Astrocyte (in vitro differentiated cells and primary cell): ENCODE data around the gene C16orf86. TPM values are rescaled to one million over a fixed set of nuclear protein-coding genes. Genes with fewer than 3 reads are reported as not detected.

Experiments
- DNase-seq: peaks from one replicate; pipeline ENCODE4 v3.0.0-alpha.2; 2010; ENCODE audit warnings: low read depth
- FAIRE-seq: peaks from 2 replicates; lab custom pipeline; 2011; peaks lifted over from hg19 to GRCh38; lab: Jason Lieb, UNC
- H2AFZ ChIP-seq: 2 replicates; pipeline ENCODE4 v1.6.0; 2012; ENCODE audit warnings: low read depth, low read length, inconsistent platforms
- H3K27ac ChIP-seq: 2 replicates; pipeline ENCODE4 v1.5.1; 2011; ENCODE audit warnings: low read depth, low read length, inconsistent platforms
- H3K27me3 ChIP-seq: 2 replicates; pipeline ENCODE4 v1.6.0; 2011; ENCODE audit warnings: low read length, inconsistent platforms; ENCODE audit not compliant: insufficient read depth
- H3K36me3 ChIP-seq: 2 replicates; pipeline ENCODE4 v1.5.1; 2011; ENCODE audit warnings: low read length, inconsistent platforms; ENCODE audit not compliant: insufficient read depth
- H3K4me1 ChIP-seq: 2 replicates; pipeline ENCODE4 v1.5.1; 2011; ENCODE audit warnings: low read length, inconsistent platforms; ENCODE audit not compliant: insufficient read depth
- H3K4me2 ChIP-seq: 2 replicates; pipeline ENCODE4 v1.6.0; 2012; ENCODE audit warnings: low read length, inconsistent platforms
- H3K4me3 ChIP-seq: 2 replicates; pipeline ENCODE4 v1.5.1; 2011; ENCODE audit warnings: low read depth, mild to moderate bottlenecking, low read length, inconsistent platforms; ENCODE audit not compliant: insufficient read depth
- H3K79me2 ChIP-seq: 2 replicates; pipeline ENCODE4 v1.6.0; 2012; ENCODE audit warnings: mild to moderate bottlenecking, low read length, inconsistent platforms; ENCODE audit not compliant: insufficient read depth
- H3K9ac ChIP-seq: 2 replicates; pipeline ENCODE4 v1.6.0; 2012; ENCODE audit warnings: mild to moderate bottlenecking, low read length, inconsistent platforms
- H3K9me3 ChIP-seq: 2 replicates; pipeline ENCODE4 v1.5.1; 2012; ENCODE audit warnings: low read depth, mild to moderate bottlenecking, low read length, inconsistent platforms; ENCODE audit not compliant: insufficient read depth
- H4K20me1 ChIP-seq: 2 replicates; pipeline ENCODE4 v1.6.0; 2012; ENCODE audit warnings: low read length, inconsistent platforms; ENCODE audit not compliant: insufficient read depth
- H3K27ac Mint-ChIP-seq: one replicate; pipeline ENCODE4 v1.8.0; 2021; ENCODE audit warnings: mild to moderate bottlenecking, mixed read lengths; ENCODE audit not compliant: unreplicated experiment
- H3K27me3 Mint-ChIP-seq: one replicate; pipeline ENCODE4 v1.8.0; 2021; ENCODE audit warnings: low read depth, mixed read lengths; ENCODE audit not compliant: unreplicated experiment
- H3K36me3 Mint-ChIP-seq: one replicate; pipeline ENCODE4 v1.8.0; 2021; ENCODE audit warnings: low read depth, mixed read lengths; ENCODE audit not compliant: unreplicated experiment
- H3K4me1 Mint-ChIP-seq: one replicate; pipeline ENCODE4 v1.8.0; 2021; ENCODE audit warnings: low read depth, mixed read lengths; ENCODE audit not compliant: unreplicated experiment
- H3K4me3 Mint-ChIP-seq: one replicate; pipeline ENCODE4 v1.8.0; 2021; ENCODE audit warnings: mild to moderate bottlenecking, moderate library complexity, mixed read lengths; ENCODE audit not compliant: unreplicated experiment
- H3K9me3 Mint-ChIP-seq: one replicate; pipeline ENCODE4 v1.8.0; 2021; ENCODE audit warnings: mild to moderate bottlenecking, mixed read lengths; ENCODE audit not compliant: unreplicated experiment
- EZH2 ChIP-seq: IDR thresholded peaks from 2 replicates; pipeline ENCODE4 v1.6.1; 2012; ENCODE audit warnings: mild to moderate bottlenecking, low read length, inconsistent platforms; ENCODE audit not compliant: insufficient read depth
- total RNA-seq: library from RNA; stranded (reverse); gene quantifications from 2 replicates; pipeline ENCODE4 v1.2.1, GENCODE V29; 2021
- TF ChIP-seq, protein P1 (sequence below): IDR thresholded peaks from 2 replicates; pipeline ENCODE4 v1.5.1; 2011; ENCODE audit warnings: low read depth, mild to moderate bottlenecking, inconsistent platforms, low read length, moderate library complexity; ENCODE audit not compliant: insufficient read depth

C16orf86 gene
- total RNA-seq, 1 donor from 2014 or later = 0.32 TPM

DNA sequence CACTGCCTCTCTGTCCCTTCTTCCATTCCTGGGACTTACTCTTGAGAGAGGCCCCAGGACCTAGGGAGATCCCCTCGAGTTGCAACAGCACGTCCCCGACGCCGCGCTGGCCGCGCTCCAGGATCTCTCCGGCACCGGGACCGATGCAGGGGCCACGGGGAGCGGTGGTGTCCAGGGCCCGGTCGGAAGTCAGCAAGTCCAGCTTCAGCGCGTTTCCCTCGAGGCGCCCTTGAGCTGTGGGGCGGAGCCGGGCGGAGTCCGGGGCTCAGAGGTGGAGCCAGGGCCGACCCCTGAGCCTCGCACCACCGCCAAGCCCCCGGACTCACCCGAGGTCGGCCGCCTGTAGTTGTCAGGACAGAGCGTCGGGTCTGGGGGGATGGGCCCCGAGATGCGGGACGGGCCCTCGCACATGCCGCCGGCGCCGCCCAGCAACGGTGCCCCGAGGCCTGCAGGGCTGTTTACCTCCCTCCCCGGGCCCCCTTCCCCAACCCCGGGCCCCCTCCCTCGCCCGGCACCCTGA is 522 bp upstream of the C16orf86 start:
- H4K20me1 ChIP-seq = peaks cover 7% of the 10 kb centered on the region
- no peaks in the 10 kb centered on the region for H3K36me3 ChIP-seq
- DNase-seq (no peak), FAIRE-seq (no peak)
- peak overlapping the region; percentile 85 for H3K4me2 ChIP-seq
- Mint-ChIP-seq H3K36me3 (peaks cover 6% of the 10 kb centered on the region), H3K27ac (no peak overlapping the region), H3K4me1 (peaks cover 3% of the 10 kb centered on the region), H3K4me3 (peak overlapping the region; percentile 76), H3K9me3 (no peaks in the 10 kb centered on the region), H3K27me3 (peaks cover 6% of the 10 kb centered on the region)
- no peak overlapping the region for H3K27ac ChIP-seq
- H3K9me3 ChIP-seq = no peaks in the 10 kb centered on the region
- H3K4me1 ChIP-seq = peaks cover 20% of the 10 kb centered on the region
- no peaks in the 10 kb centered on the region for H3K27me3 ChIP-seq
- no peak for TF ChIP-seq EZH2
- TF ChIP-seq, protein P1, sequence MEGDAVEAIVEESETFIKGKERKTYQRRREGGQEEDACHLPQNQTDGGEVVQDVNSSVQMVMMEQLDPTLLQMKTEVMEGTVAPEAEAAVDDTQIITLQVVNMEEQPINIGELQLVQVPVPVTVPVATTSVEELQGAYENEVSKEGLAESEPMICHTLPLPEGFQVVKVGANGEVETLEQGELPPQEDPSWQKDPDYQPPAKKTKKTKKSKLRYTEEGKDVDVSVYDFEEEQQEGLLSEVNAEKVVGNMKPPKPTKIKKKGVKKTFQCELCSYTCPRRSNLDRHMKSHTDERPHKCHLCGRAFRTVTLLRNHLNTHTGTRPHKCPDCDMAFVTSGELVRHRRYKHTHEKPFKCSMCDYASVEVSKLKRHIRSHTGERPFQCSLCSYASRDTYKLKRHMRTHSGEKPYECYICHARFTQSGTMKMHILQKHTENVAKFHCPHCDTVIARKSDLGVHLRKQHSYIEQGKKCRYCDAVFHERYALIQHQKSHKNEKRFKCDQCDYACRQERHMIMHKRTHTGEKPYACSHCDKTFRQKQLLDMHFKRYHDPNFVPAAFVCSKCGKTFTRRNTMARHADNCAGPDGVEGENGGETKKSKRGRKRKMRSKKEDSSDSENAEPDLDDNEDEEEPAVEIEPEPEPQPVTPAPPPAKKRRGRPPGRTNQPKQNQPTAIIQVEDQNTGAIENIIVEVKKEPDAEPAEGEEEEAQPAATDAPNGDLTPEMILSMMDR = no peak
- H2AFZ ChIP-seq = peak overlapping the region; percentile 84
- peak overlapping the region; percentile 44 for H3K4me3 ChIP-seq
- H3K9ac ChIP-seq = peak overlapping the region; percentile 66
- no peaks in the 10 kb centered on the region for H3K79me2 ChIP-seq

DNA sequence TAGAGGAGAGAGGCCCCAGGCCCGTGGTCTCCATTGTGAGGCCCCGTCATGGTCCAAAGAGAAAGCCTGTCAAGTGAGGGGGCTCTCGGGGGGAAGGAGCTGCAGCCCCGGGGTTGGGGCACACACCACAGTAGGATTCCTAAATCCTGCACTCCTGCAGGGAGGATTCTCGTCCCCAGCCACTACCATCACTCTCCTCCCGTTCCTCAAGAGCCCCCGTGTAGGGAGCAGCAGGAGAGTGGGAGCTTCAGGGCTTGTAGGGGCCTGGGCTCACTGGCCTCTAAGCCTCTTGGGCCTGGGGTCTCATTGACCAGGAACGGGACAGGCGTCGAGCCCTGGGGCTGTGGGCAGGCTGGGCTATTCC is 821 bp downstream of the C16orf86 start:
- peak overlapping the region; percentile 84 for H2AFZ ChIP-seq
- peaks cover 16% of the 10 kb centered on the region for H3K4me1 ChIP-seq
- Mint-ChIP-seq H3K36me3 (peaks cover 6% of the 10 kb centered on the region), H3K27ac (no peak overlapping the region), H3K4me3 (peak overlapping the region; percentile 81), H3K27me3 (peaks cover 6% of the 10 kb centered on the region), H3K4me1 (peaks cover 3% of the 10 kb centered on the region), H3K9me3 (no peaks in the 10 kb centered on the region)
- peaks cover 8% of the 10 kb centered on the region for H4K20me1 ChIP-seq
- FAIRE-seq (no peak), DNase-seq (no peak)
- no peak overlapping the region for H3K4me3 ChIP-seq
- H3K36me3 ChIP-seq = no peaks in the 10 kb centered on the region
- H3K27me3 ChIP-seq = no peaks in the 10 kb centered on the region
- H3K79me2 ChIP-seq = no peaks in the 10 kb centered on the region
- H3K4me2 ChIP-seq = peak overlapping the region; percentile 85
- H3K9ac ChIP-seq = peak overlapping the region; percentile 66
- H3K27ac ChIP-seq = no peak overlapping the region
- TF ChIP-seq EZH2 = no peak
- TF ChIP-seq, protein P1 = no peak
- no peaks in the 10 kb centered on the region for H3K9me3 ChIP-seq

DNA sequence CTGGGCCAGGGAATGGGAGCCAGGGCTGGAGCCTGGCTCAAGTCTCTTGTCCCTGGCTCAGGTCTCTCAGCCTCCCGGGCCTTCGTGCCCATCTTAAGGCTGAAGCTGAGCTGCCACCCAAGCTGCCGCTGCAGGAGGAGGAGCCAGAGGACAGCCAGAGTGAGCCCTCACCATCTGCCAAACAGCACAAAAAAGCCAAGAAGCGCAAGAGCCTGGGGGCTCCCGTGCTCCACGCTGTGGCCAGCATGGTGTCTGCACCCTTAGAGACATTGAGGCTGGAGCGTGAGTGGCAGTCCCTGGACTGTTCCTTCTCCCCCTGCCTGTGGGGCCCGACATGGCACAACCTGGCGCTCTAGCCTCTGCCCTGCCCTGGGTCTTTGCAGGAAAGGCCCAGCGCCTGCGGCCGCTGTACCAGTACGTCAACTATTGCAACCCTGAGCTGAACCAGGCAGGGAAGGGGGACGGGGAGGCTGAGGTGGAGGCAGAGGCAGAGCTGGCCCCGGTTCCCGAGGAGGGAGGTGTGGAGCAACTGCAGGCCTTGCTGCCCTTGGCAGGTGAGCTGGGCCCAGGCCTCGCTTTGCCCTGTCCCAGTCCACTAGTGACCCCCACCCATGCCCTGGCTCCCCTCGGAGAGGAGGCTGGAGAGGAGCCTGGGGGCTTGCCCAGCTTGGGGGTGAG is 1.3 kb downstream of the C16orf86 start:
- Histone ChIP-seq H3K79me2 (no peaks in the 10 kb centered on the region), H4K20me1 (peaks cover 6% of the 10 kb centered on the region), H3K27ac (no peak overlapping the region), H2AFZ (peak overlapping the region; percentile 84), H3K4me1 (peaks cover 18% of the 10 kb centered on the region), H3K27me3 (no peaks in the 10 kb centered on the region), H3K9me3 (no peaks in the 10 kb centered on the region), H3K9ac (peak overlapping the region; percentile 66), H3K4me3 (no peak overlapping the region), H3K36me3 (no peaks in the 10 kb centered on the region), H3K4me2 (peak overlapping the region; percentile 85)
- Mint-ChIP-seq H3K27ac (no peak overlapping the region), H3K4me1 (peaks cover 3% of the 10 kb centered on the region), H3K27me3 (peaks cover 6% of the 10 kb centered on the region), H3K36me3 (peaks cover 6% of the 10 kb centered on the region), H3K9me3 (no peaks in the 10 kb centered on the region), H3K4me3 (peak overlapping the region; percentile 34)
- TF ChIP-seq EZH2 = no peak
- TF ChIP-seq, protein P1 = peak; percentile 82
- FAIRE-seq (peak; percentile 41), DNase-seq (peak; percentile 78)
